ENCODE measurements around the gene TPRG1L.
A peak's percentile ranks its signal among the peaks of the same experiment; 100 is the strongest.
"Not testable (repeated sequence)": the region's sequence is repeated elsewhere in the genome, so short reads cannot be mapped to it uniquely, and the experiment has no call there.

TPRG1L gene

DNA sequence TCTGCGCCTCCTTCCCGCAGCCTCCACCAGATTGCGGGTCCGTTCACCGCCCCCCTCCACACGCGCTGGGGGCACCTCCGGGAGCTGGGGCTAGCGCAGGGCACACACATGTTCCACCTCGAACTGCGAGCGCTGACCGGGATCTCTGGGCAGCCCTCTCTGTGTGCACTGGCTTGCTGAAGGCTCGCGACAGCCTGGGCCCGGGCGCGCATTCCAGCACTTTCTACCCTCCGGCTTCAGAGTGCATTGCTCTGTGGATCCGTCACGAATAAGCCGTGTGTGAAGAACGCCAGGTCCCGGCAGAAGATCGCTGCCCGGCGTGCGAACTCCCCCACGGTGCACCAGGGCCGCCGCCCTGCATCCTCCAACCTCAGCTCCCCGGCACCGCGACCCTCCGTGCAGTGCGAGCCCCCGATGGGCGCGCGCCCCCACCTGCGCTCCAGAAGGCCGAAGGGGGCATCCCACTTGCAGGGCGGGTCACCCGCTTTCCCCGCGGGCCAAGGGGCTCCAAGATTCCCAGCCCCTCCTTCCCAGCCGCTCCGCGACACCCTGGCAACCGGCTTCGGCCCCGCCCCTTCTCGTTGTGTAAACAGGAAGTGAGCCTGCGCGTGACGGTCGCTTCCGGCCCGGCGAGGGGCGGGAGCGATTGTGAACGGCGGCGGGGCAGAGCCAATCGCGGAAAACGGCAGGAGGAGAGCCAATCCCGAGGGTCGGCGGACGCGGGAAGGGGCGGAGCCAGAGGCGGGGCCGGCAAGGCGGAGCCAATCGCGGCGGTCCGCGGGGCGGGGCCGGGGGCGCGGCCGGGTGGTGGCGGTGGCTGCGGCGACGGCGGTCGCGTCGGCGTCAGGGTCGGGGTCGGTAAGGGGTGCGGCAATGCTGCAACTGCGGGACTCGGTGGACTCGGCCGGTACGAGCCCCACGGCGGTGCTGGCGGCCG lies at the start of gene TPRG1L:
Gene TPRG1L (plus strand): TSS at position 816 of the 937 bp plus-strand sequence. CDS start 58 bp downstream, at position 874.
- TF ChIP-seq, protein P1, sequence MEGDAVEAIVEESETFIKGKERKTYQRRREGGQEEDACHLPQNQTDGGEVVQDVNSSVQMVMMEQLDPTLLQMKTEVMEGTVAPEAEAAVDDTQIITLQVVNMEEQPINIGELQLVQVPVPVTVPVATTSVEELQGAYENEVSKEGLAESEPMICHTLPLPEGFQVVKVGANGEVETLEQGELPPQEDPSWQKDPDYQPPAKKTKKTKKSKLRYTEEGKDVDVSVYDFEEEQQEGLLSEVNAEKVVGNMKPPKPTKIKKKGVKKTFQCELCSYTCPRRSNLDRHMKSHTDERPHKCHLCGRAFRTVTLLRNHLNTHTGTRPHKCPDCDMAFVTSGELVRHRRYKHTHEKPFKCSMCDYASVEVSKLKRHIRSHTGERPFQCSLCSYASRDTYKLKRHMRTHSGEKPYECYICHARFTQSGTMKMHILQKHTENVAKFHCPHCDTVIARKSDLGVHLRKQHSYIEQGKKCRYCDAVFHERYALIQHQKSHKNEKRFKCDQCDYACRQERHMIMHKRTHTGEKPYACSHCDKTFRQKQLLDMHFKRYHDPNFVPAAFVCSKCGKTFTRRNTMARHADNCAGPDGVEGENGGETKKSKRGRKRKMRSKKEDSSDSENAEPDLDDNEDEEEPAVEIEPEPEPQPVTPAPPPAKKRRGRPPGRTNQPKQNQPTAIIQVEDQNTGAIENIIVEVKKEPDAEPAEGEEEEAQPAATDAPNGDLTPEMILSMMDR (IDR thresholded peaks at IDR 0.05; ENCODE audit: low read depth, low read length) = no peak
- peak within 1 kb of the TSS; percentile 81 for H3K4me3 ChIP-seq (ENCODE audit: low read depth, low read length)
- peak; percentile 95 for DNase-seq (ENCODE audit: low read depth, low spot score)
- in situ Hi-C loops (cut with HindIII; ENCODE audit: low sequenced_read_pairs) = loop anchor here (25.0 kb wide), 1 partner anchor 87 kb away; no protein-coding TSS in a partner anchor

DNA sequence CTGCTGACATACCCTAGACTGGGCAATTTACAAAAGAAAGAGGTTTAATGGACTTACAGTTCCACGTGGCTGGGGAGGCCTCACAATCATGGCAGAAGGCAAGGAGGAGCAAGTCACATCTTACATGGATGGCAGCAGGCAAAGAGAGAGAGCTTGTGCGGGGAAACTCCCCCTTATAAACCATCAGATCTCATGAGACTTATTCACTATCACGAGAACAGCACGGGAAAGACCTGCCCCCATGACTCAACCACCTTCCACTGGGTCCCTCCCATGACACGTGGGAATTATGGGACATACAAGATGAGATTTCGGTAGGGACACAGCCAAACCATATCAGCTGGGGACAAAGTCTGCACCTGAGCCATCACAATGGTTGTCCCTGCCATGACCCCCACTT lies 49.3 kb upstream of the TPRG1L start:
- in situ Hi-C loops (cut with HindIII; ENCODE audit: low sequenced_read_pairs); H3K4me3 ChIP-seq (ENCODE audit: low read depth, low read length); DNase-seq (ENCODE audit: low read depth, low spot score): not testable (repeated sequence)

DNA sequence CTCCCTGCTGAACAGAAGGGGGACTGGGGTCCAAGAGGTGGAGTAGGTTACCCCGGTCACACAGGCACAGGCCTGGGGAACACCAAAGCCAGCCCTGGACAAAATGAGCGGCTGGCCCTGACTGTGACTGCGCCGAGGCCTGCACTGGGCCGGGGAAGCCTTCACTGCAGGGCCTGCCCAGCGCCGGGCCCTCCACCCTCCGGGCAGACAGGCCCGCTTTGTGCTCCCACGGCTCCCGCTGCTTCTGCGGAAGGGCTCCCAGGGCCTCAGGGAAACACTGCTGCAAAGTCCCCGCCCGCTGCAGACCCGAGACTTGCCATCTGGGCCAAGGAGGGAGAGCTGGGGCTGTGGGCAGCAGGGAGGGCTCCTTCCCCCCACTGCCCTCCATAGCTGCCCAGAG lies 48.8 kb upstream of the TPRG1L start:
- in situ Hi-C loops (cut with HindIII; ENCODE audit: low sequenced_read_pairs) = no loop called here
- no peak overlapping the region for H3K4me3 ChIP-seq (ENCODE audit: low read depth, low read length)
- TF ChIP-seq, protein P1 (IDR thresholded peaks at IDR 0.05; ENCODE audit: low read depth, low read length) = no peak
- DNase-seq (ENCODE audit: low read depth, low spot score) = no peak

DNA sequence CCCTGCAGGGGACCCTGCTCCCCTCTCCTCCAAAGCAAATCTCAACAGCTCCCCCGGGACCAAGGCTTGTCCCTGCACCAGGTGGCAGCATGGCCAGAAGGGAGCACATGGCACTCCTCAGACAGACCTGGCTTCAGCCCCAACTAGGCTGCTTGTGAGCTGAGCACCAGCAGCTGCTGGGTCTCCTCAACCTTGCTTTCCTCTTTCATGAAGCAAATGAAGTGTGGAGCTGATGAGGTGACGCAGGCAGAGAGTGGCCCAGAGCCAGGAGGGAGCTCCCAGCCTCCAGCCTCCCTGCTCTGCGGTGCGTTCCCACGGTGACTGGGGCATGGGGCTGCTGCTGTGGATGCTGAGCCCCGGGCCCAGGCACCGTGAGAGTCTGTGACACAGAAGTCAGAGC lies 47.5 kb upstream of the TPRG1L start:
- peak; percentile 64 for DNase-seq (ENCODE audit: low read depth, low spot score)
- TF ChIP-seq, protein P1 (IDR thresholded peaks at IDR 0.05; ENCODE audit: low read depth, low read length) = no peak
- in situ Hi-C loops (cut with HindIII; ENCODE audit: low sequenced_read_pairs) = no loop called here
- H3K4me3 ChIP-seq (ENCODE audit: low read depth, low read length) = no peak overlapping the region

DNA sequence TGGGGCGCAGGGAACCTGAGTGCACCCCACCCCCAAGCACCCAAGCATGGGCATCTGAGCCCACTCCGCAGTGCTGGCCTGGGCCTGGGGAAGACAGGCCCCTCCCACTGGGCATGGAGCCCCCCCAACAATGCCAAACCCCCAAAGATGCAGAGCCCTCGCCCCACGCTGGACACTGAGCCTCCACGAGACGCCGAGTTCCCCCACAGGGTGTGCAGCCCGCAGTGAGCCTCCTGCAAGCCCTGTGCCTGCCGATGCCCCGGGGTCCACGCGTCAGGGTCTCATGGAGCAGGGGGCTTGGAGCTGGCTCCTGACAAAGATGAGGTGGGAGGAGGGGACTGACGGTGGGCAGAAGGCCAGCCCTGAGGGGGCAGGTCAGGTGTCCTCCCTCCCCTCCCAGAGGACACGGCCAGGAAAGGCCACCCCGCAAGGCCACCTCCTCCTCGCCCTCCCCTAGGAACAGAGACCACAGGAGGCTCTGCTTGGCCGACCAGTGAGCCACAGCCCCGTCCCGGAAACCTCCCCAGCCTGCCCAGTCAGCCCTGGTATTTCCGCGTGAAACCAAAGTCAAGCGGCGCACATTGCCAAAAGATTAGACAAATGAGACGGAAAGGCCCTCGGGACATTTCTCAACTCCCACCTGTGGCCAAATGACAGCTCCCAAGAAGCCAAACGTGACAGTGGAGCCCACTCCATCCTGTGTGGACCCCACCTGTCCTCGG lies 46.9 kb upstream of the TPRG1L start:
- in situ Hi-C loops (cut with HindIII; ENCODE audit: low sequenced_read_pairs) = no loop called here

DNA sequence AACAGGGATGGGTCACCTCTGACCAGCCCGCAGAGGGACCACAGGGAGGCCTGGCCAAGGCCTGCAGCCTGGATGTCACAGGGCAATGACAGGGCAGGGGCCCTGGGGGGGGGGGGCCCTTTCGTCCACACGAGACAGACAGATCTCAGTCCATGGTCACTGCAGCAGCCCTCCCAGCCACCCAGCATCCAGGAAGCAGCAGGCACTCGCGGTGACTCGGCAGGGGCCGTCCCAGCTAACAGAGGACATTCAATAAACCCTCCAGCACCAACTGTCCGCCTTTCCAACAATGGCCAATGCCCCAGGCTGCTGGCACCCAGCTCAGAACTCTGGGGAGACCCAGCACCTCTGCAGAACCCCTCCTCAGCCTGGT lies 46.4 kb upstream of the TPRG1L start:
- DNase-seq (ENCODE audit: low read depth, low spot score) = no peak
- in situ Hi-C loops (cut with HindIII; ENCODE audit: low sequenced_read_pairs) = no loop called here
- H3K4me3 ChIP-seq (ENCODE audit: low read depth, low read length) = no peak overlapping the region
- TF ChIP-seq, protein P1 (IDR thresholded peaks at IDR 0.05; ENCODE audit: low read depth, low read length) = no peak

More for the DNA sequence above, 46.9 kb upstream of the TPRG1L start:
- TF ChIP-seq, protein P1 (IDR thresholded peaks at IDR 0.05; ENCODE audit: low read depth, low read length) = no peak
- no peak overlapping the region for H3K4me3 ChIP-seq (ENCODE audit: low read depth, low read length)
- peak; percentile 66 for DNase-seq (ENCODE audit: low read depth, low spot score)

DNA sequence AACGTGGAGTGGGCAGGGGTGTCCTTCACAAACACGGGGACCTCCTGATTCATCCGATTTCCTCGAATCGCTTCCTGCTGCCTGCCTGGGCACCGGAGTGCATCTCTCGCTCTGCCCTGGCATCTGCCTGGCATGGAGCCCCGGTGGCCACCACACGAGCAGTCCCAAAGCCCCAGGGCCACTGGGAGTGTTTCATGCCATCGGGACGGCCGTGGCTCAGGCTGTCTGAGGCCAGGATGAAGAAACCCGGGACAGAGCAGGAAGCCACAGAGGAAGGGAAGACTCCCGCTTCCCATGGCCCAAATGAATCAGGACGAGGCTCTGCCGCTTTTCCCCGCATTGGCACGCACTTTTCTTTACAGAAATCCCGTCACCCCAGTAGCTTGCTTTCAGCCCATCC lies 45.9 kb upstream of the TPRG1L start:
- DNase-seq (ENCODE audit: low read depth, low spot score) = no peak
- TF ChIP-seq, protein P1 (IDR thresholded peaks at IDR 0.05; ENCODE audit: low read depth, low read length) = no peak
- in situ Hi-C loops (cut with HindIII; ENCODE audit: low sequenced_read_pairs) = no loop called here
- no peak overlapping the region for H3K4me3 ChIP-seq (ENCODE audit: low read depth, low read length)

All from astrocyte of the spinal cord (primary cell).